K562 (cell line): Measurements from ENCODE around the gene HSD17B8. TPM values are rescaled to one million over a fixed set of nuclear protein-coding genes. Genes with fewer than 3 reads are reported as not detected.

Source experiments
- HDAC6 ChIP-seq: IDR thresholded peaks from 2 replicates; pipeline ENCODE4 v1.6.1; 2012; ENCODE audit warnings: low read depth, mild to moderate bottlenecking, control low read depth, inconsistent platforms, low read length, moderate library complexity
- HMGN3 ChIP-seq: IDR thresholded peaks from 2 replicates; pipeline ENCODE4 v1.6.1; 2011; ENCODE audit warnings: borderline replicate concordance, low read depth, mild to moderate bottlenecking, mixed read lengths, low read length; ENCODE audit not compliant: insufficient read length; ENCODE audit errors: extremely low read depth
- KDM1A ChIP-seq, 2 experiments: fragments of 450-650 bp; IDR thresholded peaks; 2 replicates each; pipeline ENCODE4 v1.6.1; 2016; ENCODE audit warnings: mild to moderate bottlenecking in 2 of 2
- KDM4B ChIP-seq, 2 experiments: fragments of 450-650 bp in 1 of 2; sonication (generic) in 1 of 2; IDR thresholded peaks; 2 replicates each; pipeline ENCODE4 v1.6.1; 2016 to 2017; ENCODE audit warnings: borderline replicate concordance in 2 of 2, antibody characterized with exemption in 1 of 2, low read depth in 1 of 2, mild to moderate bottlenecking in 1 of 2
- MAFF ChIP-seq: IDR thresholded peaks from 2 replicates; pipeline ENCODE4 v1.6.1; 2012; ENCODE audit warnings: low read length, improper control_type of control experiment
- MBD1 ChIP-seq: fragments of 250-450 bp; sonication (Bioruptor Pico); IDR thresholded peaks from 2 replicates; pipeline ENCODE4 v1.8.0; 2022; ENCODE audit warnings: inconsistent platforms
- PRMT5 ChIP-seq: sonication (generic); formaldehyde crosslinking; IDR thresholded peaks from 2 replicates; pipeline ENCODE4 v1.5.0; 2020; ENCODE audit warnings: missing genetic modification reagents
- RHOXF2B ChIP-seq: fragments of 250-450 bp; sonication (Bioruptor Pico); conservative IDR thresholded peaks from 2 replicates; pipeline ENCODE4 v1.5.1; 2021
- TCF3 ChIP-seq: sonication (generic); formaldehyde crosslinking; IDR thresholded peaks from 2 replicates; pipeline ENCODE4 v1.4.0; 2020; ENCODE audit warnings: mild to moderate bottlenecking, missing genetic modification reagents
- ZNF121 ChIP-seq: sonication (generic); formaldehyde crosslinking; conservative IDR thresholded peaks from 2 replicates; pipeline ENCODE4 v1.8.0; 2022; ENCODE audit warnings: missing genetic modification reagents
- ZNF146 ChIP-seq: IDR thresholded peaks from one replicate; pipeline ENCODE4 v1.6.1; 2018; ENCODE audit warnings: missing compliant biosample characterization; ENCODE audit not compliant: unreplicated experiment
- ZNF830 ChIP-seq: fragments of 250-450 bp; sonication (Bioruptor Pico); IDR thresholded peaks from 2 replicates; pipeline ENCODE4 v1.5.0; 2021; ENCODE audit warnings: mild to moderate bottlenecking
- polyA plus RNA-seq, 8 experiments: library from polyadenylated mRNA; depleted of rRNA in 4 of 8; stranded (reverse) in 5 of 8; unstranded in 3 of 8; fragments of >200 nt; fragmentation: Nextera tagmentation in 2 of 8; fragmentation: Illumina TruSeq in 1 of 8; extraction: Ambion mirVana in 2 of 8; extraction: Trizol in 1 of 8; gene quantifications; 2 replicates each; pipeline versions ENCODE4 v1.2.1 to v1.2.3, GENCODE V29; 2011 to 2014; ENCODE audit warnings: inconsistent platforms in 1 of 8, missing spikeins in 1 of 8
- total RNA-seq, 7 experiments: library from RNA; depleted of rRNA in 6 of 7; stranded (reverse); fragments of >200 nt in 6 of 7; fragmentation: Illumina TruSeq in 2 of 7; extraction: Trizol in 2 of 7; gene quantifications; 2 replicates each; pipeline versions ENCODE4 v1.2.1 to v1.2.3, GENCODE V29; 2011 to 2021; ENCODE audit warnings: low replicate concordance in 1 of 7
- TF ChIP-seq, protein P1 (sequence below), 2 experiments: fragments of 450-650 bp; formaldehyde crosslinking in 1 of 2; IDR thresholded peaks; 2 replicates each; pipeline versions ENCODE4 v1.4.0 to v1.6.1; 2014 to 2020; ENCODE audit warnings: mild to moderate bottlenecking in 2 of 2, borderline replicate concordance in 1 of 2, low read depth in 1 of 2
- TF ChIP-seq, protein P2 (sequence below): fragments of 250-450 bp; sonication (Bioruptor Pico); IDR thresholded peaks from 2 replicates; pipeline ENCODE4 v1.8.0; 2021; ENCODE audit warnings: moderate library complexity, mild to moderate bottlenecking, inconsistent platforms
- TF ChIP-seq, protein P3 (sequence below): fragments of 250-450 bp; sonication (Bioruptor Pico); IDR thresholded peaks from 2 replicates; pipeline ENCODE4 v1.5.0; 2021

Gene HSD17B8
- total and polyA plus RNA-seq, 9 of the 15 experiments (the other 6 are each of a cell fraction or from before 2014, with no cell fraction given), result 3.7 to 35.2 (median 14.2) TPM

DNA sequence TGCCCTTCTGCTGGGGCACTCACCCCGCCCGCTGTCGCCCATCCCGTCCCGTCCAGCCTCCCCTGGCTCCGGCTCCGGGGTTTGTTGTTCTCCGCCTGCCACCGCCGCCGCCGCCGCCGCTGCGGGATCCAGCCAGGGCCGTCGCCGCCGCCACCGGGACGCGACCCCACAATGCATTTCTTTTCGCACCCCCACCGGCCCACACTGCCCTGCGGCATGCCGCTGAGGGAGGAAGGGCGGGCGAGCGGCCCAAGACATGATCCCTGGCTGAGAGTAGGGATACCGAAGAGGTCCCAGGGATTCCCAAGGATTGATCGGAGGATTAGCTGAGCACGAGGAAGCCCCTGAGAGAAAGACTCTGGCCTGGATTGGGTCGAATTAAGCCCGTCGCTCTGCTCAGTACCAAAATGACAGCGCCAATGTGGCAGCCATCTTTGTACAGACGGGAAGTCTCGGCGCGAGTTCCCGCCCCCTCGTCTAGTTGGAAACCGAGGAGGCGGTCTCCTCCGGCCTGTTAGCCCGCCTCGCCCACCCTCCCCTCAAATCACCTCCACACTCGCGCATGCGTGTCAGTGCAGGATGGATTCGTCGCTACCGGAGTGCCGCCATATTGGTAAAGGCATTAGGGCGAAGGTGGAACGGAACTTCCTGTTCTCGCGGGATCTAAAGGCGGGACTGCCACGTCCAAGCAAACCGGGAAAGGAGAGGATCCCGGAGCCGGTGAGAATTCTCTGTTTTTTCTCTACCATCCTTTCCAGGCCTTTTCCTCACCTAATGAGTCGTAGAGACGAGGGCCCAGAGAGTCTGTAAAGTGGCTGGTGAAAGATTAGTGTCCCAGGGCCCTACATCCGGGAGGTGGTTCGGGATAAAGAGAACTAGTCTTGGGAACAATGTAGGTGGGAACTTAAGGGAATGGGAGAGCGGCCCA, 4.0 kb upstream of the HSD17B8 start, which contains the start of the genes RXRB and SLC39A7 (continued):
- TF ChIP-seq, protein P1, sequence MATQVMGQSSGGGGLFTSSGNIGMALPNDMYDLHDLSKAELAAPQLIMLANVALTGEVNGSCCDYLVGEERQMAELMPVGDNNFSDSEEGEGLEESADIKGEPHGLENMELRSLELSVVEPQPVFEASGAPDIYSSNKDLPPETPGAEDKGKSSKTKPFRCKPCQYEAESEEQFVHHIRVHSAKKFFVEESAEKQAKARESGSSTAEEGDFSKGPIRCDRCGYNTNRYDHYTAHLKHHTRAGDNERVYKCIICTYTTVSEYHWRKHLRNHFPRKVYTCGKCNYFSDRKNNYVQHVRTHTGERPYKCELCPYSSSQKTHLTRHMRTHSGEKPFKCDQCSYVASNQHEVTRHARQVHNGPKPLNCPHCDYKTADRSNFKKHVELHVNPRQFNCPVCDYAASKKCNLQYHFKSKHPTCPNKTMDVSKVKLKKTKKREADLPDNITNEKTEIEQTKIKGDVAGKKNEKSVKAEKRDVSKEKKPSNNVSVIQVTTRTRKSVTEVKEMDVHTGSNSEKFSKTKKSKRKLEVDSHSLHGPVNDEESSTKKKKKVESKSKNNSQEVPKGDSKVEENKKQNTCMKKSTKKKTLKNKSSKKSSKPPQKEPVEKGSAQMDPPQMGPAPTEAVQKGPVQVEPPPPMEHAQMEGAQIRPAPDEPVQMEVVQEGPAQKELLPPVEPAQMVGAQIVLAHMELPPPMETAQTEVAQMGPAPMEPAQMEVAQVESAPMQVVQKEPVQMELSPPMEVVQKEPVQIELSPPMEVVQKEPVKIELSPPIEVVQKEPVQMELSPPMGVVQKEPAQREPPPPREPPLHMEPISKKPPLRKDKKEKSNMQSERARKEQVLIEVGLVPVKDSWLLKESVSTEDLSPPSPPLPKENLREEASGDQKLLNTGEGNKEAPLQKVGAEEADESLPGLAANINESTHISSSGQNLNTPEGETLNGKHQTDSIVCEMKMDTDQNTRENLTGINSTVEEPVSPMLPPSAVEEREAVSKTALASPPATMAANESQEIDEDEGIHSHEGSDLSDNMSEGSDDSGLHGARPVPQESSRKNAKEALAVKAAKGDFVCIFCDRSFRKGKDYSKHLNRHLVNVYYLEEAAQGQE (IDR thresholded peaks at IDR 0.05; ENCODE audit: borderline replicate concordance), result peak; percentile 57
- TF ChIP-seq, protein P1 (CRISPR knock-in tag; IDR thresholded peaks at IDR 0.05; ENCODE audit: low read depth), result peak; percentile 82
- 0 out of 2 replicates have a peak, but pooled peaks have one; percentile 13 for TF ChIP-seq ZNF830 (CRISPR knock-in tag)
- TF ChIP-seq, protein P2, sequence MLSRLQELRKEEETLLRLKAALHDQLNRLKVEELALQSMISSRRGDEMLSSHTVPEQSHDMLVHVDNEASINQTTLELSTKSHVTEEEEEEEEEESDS, result no peak
- no peak for TF ChIP-seq MBD1 (CRISPR knock-in tag)
- no peak for TF ChIP-seq PRMT5 (CRISPR knock-in tag)
- peak; percentile 75 for TF ChIP-seq MAFF
- peak in 1 of 2 experiments; percentile 97; a peak in 2 of 4 replicates for TF ChIP-seq KDM1A (IDR thresholded peaks at IDR 0.05)
- TF ChIP-seq RHOXF2B (CRISPR knock-in tag), result no peak; the same call in 1 of the 2 replicates
- TF ChIP-seq ZNF146, result no peak
- no peak for TF ChIP-seq HDAC6
- no peak for TF ChIP-seq ZNF121 (CRISPR knock-in tag)
- TF ChIP-seq, protein P3, sequence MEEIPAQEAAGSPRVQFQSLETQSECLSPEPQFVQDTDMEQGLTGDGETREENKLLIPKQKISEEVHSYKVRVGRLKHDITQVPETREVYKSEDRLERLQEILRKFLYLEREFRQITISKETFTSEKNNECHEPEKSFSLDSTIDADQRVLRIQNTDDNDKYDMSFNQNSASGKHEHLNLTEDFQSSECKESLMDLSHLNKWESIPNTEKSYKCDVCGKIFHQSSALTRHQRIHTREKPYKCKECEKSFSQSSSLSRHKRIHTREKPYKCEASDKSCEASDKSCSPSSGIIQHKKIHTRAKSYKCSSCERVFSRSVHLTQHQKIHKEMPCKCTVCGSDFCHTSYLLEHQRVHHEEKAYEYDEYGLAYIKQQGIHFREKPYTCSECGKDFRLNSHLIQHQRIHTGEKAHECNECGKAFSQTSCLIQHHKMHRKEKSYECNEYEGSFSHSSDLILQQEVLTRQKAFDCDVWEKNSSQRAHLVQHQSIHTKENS (CRISPR knock-in tag), result no peak
- peak; percentile 57 for TF ChIP-seq TCF3 (CRISPR knock-in tag)
- TF ChIP-seq KDM4B (IDR thresholded peaks at IDR 0.05; ENCODE audit: borderline replicate concordance in 2 of 2, low read depth in 1 of 2), result peak in 1 of 2 experiments; percentile 94; a peak in 1 of 4 replicates
- no peak for TF ChIP-seq HMGN3
